GM12878 (cell line): ENCODE data around the gene PAX6. TPM values are rescaled to one million over a fixed set of nuclear protein-coding genes. Genes with fewer than 3 reads are reported as not detected.
A peak's percentile ranks its signal among the peaks of the same experiment; 100 is the strongest.

Source experiments
- ATAC-seq: fragments of 200-7000 bp; cut with Tn5 transposase; 3 replicates; pipeline ENCODE4 v1.9.1; 2020; ENCODE audit warnings: mild to moderate bottlenecking, moderate library complexity
- BruUV-seq: library from RNA; stranded (reverse); fragments of 400-500 nt; replicated peaks from 2 replicates; lab custom pipeline; 2021; lab: Mats Ljungman, UMichigan
- CTCF ChIA-PET: fragments of 300-600 bp; sonication (Branson Sonifier 250); formaldehyde crosslinking; extraction: SDS; loops from one replicate; lab custom pipeline; 2021; ENCODE audit warnings: inconsistent platforms; lab: Yijun Ruan, JAX
- POLR2A ChIA-PET: fragments of 350-600 bp; formaldehyde crosslinking; extraction: SDS; loops from one replicate; lab custom pipeline; 2021; ENCODE audit warnings: inconsistent platforms; lab: Charles Lee
- RAD21 ChIA-PET: fragments of 300-600 bp; sonication (Branson Sonifier 250); formaldehyde crosslinking; loops from one replicate; lab custom pipeline; 2023; ENCODE audit warnings: antibody characterized with exemption; ENCODE audit not compliant: unreplicated experiment; lab: Charles Lee
- SMC1A ChIA-PET: fragments of 300-600 bp; sonication (Branson Sonifier 250); formaldehyde crosslinking; loops from one replicate; lab custom pipeline; 2023; ENCODE audit not compliant: unreplicated experiment, uncharacterized antibody; lab: Charles Lee
- DNase-seq: peaks from one replicate; pipeline ENCODE4 v3.0.0-alpha.2; 2011; ENCODE audit warnings: low read depth, low spot score
- FAIRE-seq: peaks from 3 replicates; lab custom pipeline; 2011; peaks lifted over from hg19 to GRCh38; lab: Jason Lieb, UNC
- H2AFZ ChIP-seq: 2 replicates; pipeline ENCODE4 v1.6.0; 2011; ENCODE audit warnings: low read depth, low read length, control low read depth; ENCODE audit not compliant: control insufficient read depth
- H3K27ac ChIP-seq: 2 replicates; pipeline ENCODE4 v1.5.1; 2011; ENCODE audit warnings: control low read depth; ENCODE audit not compliant: control insufficient read depth, insufficient read depth
- H3K27me3 ChIP-seq, 2 experiments: replicated peaks in 1 of 2; 2 replicates each; pipeline versions ENCODE4 v1.6.0 to v1.6.1; 2011; ENCODE audit warnings: low read length in 1 of 2; ENCODE audit not compliant: control insufficient read depth in 2 of 2, insufficient read depth in 2 of 2
- H3K36me3 ChIP-seq, 2 experiments: 2 replicates each; pipeline ENCODE4 v1.5.1; 2011; ENCODE audit warnings: low read length in 1 of 2; ENCODE audit not compliant: control insufficient read depth in 2 of 2, insufficient read depth in 2 of 2
- H3K4me1 ChIP-seq: 2 replicates; pipeline ENCODE4 v1.6.1; 2011; ENCODE audit warnings: mild to moderate bottlenecking, low read length, moderate library complexity, mixed read lengths; ENCODE audit not compliant: control insufficient read depth, insufficient read depth
- H3K4me2 ChIP-seq: 2 replicates; pipeline ENCODE4 v1.6.0; 2011; ENCODE audit warnings: control low read depth; ENCODE audit not compliant: control insufficient read depth, insufficient read depth
- H3K4me3 ChIP-seq: fragments of 200-600 bp; sonication (generic); 2 replicates; pipeline ENCODE4 v1.5.1; 2016
- H3K79me2 ChIP-seq: 2 replicates; pipeline ENCODE4 v1.6.0; 2011; ENCODE audit warnings: low read length; ENCODE audit not compliant: control insufficient read depth, insufficient read depth
- H3K9ac ChIP-seq: 2 replicates; pipeline ENCODE4 v1.8.0; 2011; ENCODE audit warnings: low read length, control low read depth, mixed read lengths; ENCODE audit not compliant: control insufficient read depth, insufficient read depth
- H3K9me3 ChIP-seq: replicated peaks from 3 replicates; pipeline ENCODE4 v1.5.1; 2011; ENCODE audit warnings: mild to moderate bottlenecking, low read length; ENCODE audit not compliant: control insufficient read depth, insufficient read depth
- H4K20me1 ChIP-seq: 2 replicates; pipeline ENCODE4 v1.6.0; 2011; ENCODE audit not compliant: control insufficient read depth, insufficient read depth
- CBX3 ChIP-seq: fragments of 200-600 bp; sonication (generic); IDR thresholded peaks from 2 replicates; pipeline ENCODE4 v1.6.1; 2016; ENCODE audit warnings: low read depth, borderline replicate concordance
- HDAC6 ChIP-seq: fragments of 200-600 bp; sonication (generic); IDR thresholded peaks from one replicate; pipeline ENCODE4 v1.8.0; 2017; ENCODE audit warnings: antibody characterized with exemption; ENCODE audit not compliant: unreplicated experiment
- MEF2B ChIP-seq: fragments of 450-650 bp; IDR thresholded peaks from 2 replicates; pipeline ENCODE4 v1.6.1; 2018; ENCODE audit warnings: mild to moderate bottlenecking, moderate library complexity; ENCODE audit not compliant: partially characterized antibody, poor library complexity, severe bottlenecking
- SUZ12 ChIP-seq: fragments of 200-600 bp; sonication (generic); IDR thresholded peaks from one replicate; pipeline ENCODE4 v1.6.1; 2018; ENCODE audit warnings: antibody characterized with exemption, mild to moderate bottlenecking; ENCODE audit not compliant: unreplicated experiment
- WGBS: methylation state at CpG from one replicate; pipeline ENCODE4 v1.1.6; 2016; ENCODE audit warnings: low lambda C conversion rate; ENCODE audit not compliant: insufficient replicate concordance, insufficient coverage; ENCODE audit errors: missing lambda C conversion rate; 5-methylcytosine and 5-hydroxymethylcytosine counted together
- in situ Hi-C: fragments of 300-500 bp; cut with MboI; formaldehyde crosslinking; loops from 9 replicates; pipeline ENCODE4 v1.14.3; 2018; ENCODE audit warnings: mixed read lengths
- intact Hi-C: fragments of 100-400 bp; cut with micrococcal nuclease; formaldehyde crosslinking; loops from one replicate; pipeline ENCODE4 v1.14.2; 2022; ENCODE audit not compliant: unreplicated experiment
- polyA plus RNA-seq, 11 experiments: library from polyadenylated mRNA; depleted of rRNA in 4 of 11; unstranded in 6 of 11; stranded (reverse) in 5 of 11; fragments of >200 nt; fragmentation: Nextera tagmentation in 4 of 11; fragmentation: Illumina TruSeq in 1 of 11; extraction: Ambion mirVana in 4 of 11; extraction: Trizol in 1 of 11; gene quantifications; 1 replicate in 1 of 11; 2 replicates in 10 of 11; pipeline versions ENCODE4 v1.2.1 to v1.2.3, GENCODE V29; 2011 to 2016; ENCODE audit warnings: inconsistent platforms in 2 of 11, missing spikeins in 2 of 11, low read depth in 1 of 11
- total RNA-seq, 4 experiments: library from RNA; depleted of rRNA in 3 of 4; stranded (reverse); fragments of >200 nt in 3 of 4; fragmentation: Illumina TruSeq in 1 of 4; extraction: Trizol in 1 of 4; gene quantifications; 2 replicates each; pipeline versions ENCODE4 v1.2.1 to v1.2.3, GENCODE V29; 2013 to 2021
- TF ChIP-seq, protein P1 (sequence below): fragments of 450-650 bp; formaldehyde crosslinking; IDR thresholded peaks from 2 replicates; pipeline ENCODE4 v1.5.0; 2022; ENCODE audit warnings: mild to moderate bottlenecking, missing genetic modification characterization

The PAX6 gene
- total and polyA plus RNA-seq, 10 of the 15 experiments (the other 5 are each of a cell fraction or from before 2014, with no cell fraction given): 0.06 to 0.26 (median 0.10) TPM; not detected in 3

DNA sequence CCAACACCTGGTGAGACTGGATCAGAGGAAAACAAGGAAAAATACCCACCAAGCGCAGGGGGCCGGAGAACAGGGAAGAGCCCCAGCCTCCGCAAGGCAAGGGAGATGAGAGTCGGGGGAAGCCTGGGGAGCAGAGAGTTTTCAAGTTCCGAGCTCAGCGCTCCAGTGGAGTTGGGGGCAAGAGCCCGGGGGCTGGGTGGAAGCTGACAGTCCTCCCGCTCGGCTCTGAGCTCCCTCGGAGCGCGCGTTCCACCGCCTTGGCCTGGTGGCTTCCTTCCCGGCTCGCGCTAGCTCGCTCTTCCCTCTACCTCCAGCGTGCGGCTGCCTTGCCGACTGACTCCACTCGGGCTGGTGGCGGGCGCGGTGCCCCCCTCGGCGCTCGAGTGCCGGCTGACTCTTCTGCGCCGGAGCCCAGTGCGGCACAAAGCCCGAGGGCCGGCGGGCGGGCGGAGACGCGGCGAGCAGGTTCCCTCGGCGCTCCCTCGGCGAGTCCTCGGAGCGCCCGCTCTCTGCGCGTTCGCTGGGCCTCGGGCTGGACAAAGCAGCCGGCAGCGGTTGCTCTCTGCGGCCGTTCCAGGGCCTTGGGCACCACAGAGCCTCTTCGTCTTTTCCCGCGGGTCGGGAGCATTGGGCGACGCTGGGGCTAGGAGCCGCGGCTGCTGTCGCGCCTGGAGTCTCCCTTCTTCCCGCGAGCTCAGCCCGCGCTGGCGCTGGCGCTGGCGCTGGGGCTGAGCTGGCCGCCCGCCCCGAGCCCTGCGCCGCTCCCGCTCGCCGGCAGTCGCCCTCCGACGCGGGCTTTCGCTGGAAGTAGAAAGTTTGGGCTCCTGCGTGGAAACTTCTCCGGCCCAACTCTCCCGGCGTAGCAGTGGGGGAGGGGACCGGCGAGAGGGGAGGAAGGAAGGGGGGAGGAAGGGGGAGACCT lies 1.0 kb downstream of the PAX6 start:
- ATAC-seq: peak; percentile 6; the same call in 2 of the 3 replicates

More for the DNA sequence above, 1.0 kb downstream of the PAX6 start:
- in situ Hi-C loops: no loop called here
- ChIA-PET RAD21 (no interaction called here), SMC1A (no interaction called here), CTCF (no interaction called here), POLR2A (no interaction called here)
- peak overlapping the region; percentile 17; the same call in 1 of the 2 replicates for H2AFZ ChIP-seq
- DNase-seq (no peak), FAIRE-seq (no peak)
- H3K4me3 ChIP-seq: peak overlapping the region; percentile 63
- H3K9me3 ChIP-seq: no peaks in the 10 kb centered on the region; the same call in 2 of the 3 replicates
- intact Hi-C loops: loop anchor here (5.0 to 10.0 kb wide), 3 partner anchors 147 to 318 kb away; no protein-coding TSS in a partner anchor
- WGBS: 10% methylated on average over 75 of the region's 91 CpGs
- H3K9ac ChIP-seq: no peak overlapping the region
- peaks cover 37 to 65% of the 10 kb centered on the region in 2 experiments for H3K27me3 ChIP-seq
- no TSS peak for BruUV-seq
- H3K4me1 ChIP-seq: peaks cover 12% of the 10 kb centered on the region; the same call in 1 of the 2 replicates
- TF ChIP-seq MEF2B (no peak), HDAC6 (peak; percentile 66), CBX3 (no peak), SUZ12 (peak; percentile 68)
- TF ChIP-seq, protein P1, sequence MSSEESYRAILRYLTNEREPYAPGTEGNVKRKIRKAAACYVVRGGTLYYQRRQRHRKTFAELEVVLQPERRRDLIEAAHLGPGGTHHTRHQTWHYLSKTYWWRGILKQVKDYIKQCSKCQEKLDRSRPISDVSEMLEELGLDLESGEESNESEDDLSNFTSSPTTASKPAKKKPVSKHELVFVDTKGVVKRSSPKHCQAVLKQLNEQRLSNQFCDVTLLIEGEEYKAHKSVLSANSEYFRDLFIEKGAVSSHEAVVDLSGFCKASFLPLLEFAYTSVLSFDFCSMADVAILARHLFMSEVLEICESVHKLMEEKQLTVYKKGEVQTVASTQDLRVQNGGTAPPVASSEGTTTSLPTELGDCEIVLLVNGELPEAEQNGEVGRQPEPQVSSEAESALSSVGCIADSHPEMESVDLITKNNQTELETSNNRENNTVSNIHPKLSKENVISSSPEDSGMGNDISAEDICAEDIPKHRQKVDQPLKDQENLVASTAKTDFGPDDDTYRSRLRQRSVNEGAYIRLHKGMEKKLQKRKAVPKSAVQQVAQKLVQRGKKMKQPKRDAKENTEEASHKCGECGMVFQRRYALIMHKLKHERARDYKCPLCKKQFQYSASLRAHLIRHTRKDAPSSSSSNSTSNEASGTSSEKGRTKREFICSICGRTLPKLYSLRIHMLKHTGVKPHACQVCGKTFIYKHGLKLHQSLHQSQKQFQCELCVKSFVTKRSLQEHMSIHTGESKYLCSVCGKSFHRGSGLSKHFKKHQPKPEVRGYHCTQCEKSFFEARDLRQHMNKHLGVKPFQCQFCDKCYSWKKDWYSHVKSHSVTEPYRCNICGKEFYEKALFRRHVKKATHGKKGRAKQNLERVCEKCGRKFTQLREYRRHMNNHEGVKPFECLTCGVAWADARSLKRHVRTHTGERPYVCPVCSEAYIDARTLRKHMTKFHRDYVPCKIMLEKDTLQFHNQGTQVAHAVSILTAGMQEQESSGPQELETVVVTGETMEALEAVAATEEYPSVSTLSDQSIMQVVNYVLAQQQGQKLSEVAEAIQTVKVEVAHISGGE (CRISPR knock-in tag): no peak
- no peak overlapping the region for H3K27ac ChIP-seq
- no peaks in the 10 kb centered on the region for H3K36me3 ChIP-seq
- H3K4me2 ChIP-seq: peak overlapping the region; percentile 87
- H3K79me2 ChIP-seq: no peaks in the 10 kb centered on the region
- no peaks in the 10 kb centered on the region for H4K20me1 ChIP-seq
